GM21529 (cell line): ENCODE measurements around the gene SLC47A1.
"Not testable (repeated sequence)": the region's sequence is repeated elsewhere in the genome, so short reads cannot be mapped to it uniquely, and the experiment has no call there.

Experiments
- ATAC-seq: cut with Tn5 transposase; IDR thresholded peaks from one replicate; pipeline ENCODE4 v1.9.1; 2021; ENCODE audit not compliant: unreplicated experiment

SLC47A1 gene

GRCh38 chr17:19520641-19521040, 13.0 kb upstream of the SLC47A1 start:
- ATAC-seq: no peak

- no peak for ATAC-seq
These were observed 10.0 kb upstream of the SLC47A1 start for GRCh38 chr17:19523690-19524089.

GRCh38 chr17:19526950-19527349, 6.7 kb upstream of the SLC47A1 start:
- not testable (repeated sequence) for ATAC-seq

- no peak for ATAC-seq
These were observed 1.7 kb upstream of the SLC47A1 start for GRCh38 chr17:19531780-19532501.

GRCh38 chr17:19533036-19533717, 477 bp upstream of the SLC47A1 start:
- no peak for ATAC-seq

GRCh38 chr17:19534562-19535149, 1.0 kb downstream of the SLC47A1 start:
- no peak for ATAC-seq

- no peak for ATAC-seq
These were observed 3.5 kb downstream of the SLC47A1 start for GRCh38 chr17:19537111-19537510.

GRCh38 chr17:19538095-19539039, 4.7 kb downstream of the SLC47A1 start:
- ATAC-seq: no peak

GRCh38 chr17:19539040-19539399, 5.4 kb downstream of the SLC47A1 start:
- ATAC-seq: no peak

GRCh38 chr17:19539841-19540311, 6.2 kb downstream of the SLC47A1 start:
- ATAC-seq: no peak

- ATAC-seq: no peak
These were observed 7.2 kb downstream of the SLC47A1 start for GRCh38 chr17:19540706-19541370.

GRCh38 chr17:19541445-19541844, 7.8 kb downstream of the SLC47A1 start:
- no peak for ATAC-seq

GRCh38 chr17:19542247-19542646, 8.6 kb downstream of the SLC47A1 start:
- ATAC-seq: no peak

- ATAC-seq: no peak
These were observed 10.7 kb downstream of the SLC47A1 start for GRCh38 chr17:19544366-19544765.

- ATAC-seq: no peak
These were observed 12.8 kb downstream of the SLC47A1 start for GRCh38 chr17:19546289-19547065.

GRCh38 chr17:19549746-19550623, 16.3 kb downstream of the SLC47A1 start:
- ATAC-seq: no peak

GRCh38 chr17:19551165-19551564, 17.5 kb downstream of the SLC47A1 start:
- no peak for ATAC-seq

GRCh38 chr17:19551591-19552148, 18.0 kb downstream of the SLC47A1 start:
- ATAC-seq: no peak
